Measurements from ENCODE around the gene VCL.

DNA sequence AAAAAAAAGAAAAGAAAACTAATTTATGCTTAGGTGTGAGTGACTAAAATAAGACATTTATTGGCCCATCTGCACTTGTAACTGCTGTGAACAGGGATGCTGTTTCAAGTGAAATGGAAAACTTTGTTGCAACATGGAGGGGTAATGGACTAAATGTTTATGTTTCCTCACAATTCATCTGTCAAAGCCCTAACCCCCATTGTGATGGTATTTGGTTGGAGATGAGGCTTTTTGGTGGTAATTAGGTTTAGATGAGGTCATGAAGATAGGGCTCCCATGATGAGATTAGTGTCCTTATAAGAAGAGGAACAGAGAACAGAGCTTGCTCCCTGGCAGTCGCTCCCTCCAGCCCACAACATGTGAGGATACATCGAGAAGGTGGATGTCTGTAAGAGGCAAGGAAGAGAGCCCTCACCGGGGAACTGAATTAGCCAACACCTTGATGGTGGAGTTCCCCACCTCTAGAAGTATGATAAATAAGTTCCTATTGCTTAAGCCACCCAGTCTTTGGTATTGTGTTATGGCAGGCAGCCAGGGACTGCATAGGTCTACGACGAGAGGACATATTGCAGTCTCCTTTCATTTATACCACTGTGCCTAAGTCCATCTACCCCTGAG lies 28.6 kb upstream of the VCL start:
- no peak for TF ChIP-seq JUND (IDR thresholded peaks at IDR 0.05)
- TF ChIP-seq, protein P1, sequence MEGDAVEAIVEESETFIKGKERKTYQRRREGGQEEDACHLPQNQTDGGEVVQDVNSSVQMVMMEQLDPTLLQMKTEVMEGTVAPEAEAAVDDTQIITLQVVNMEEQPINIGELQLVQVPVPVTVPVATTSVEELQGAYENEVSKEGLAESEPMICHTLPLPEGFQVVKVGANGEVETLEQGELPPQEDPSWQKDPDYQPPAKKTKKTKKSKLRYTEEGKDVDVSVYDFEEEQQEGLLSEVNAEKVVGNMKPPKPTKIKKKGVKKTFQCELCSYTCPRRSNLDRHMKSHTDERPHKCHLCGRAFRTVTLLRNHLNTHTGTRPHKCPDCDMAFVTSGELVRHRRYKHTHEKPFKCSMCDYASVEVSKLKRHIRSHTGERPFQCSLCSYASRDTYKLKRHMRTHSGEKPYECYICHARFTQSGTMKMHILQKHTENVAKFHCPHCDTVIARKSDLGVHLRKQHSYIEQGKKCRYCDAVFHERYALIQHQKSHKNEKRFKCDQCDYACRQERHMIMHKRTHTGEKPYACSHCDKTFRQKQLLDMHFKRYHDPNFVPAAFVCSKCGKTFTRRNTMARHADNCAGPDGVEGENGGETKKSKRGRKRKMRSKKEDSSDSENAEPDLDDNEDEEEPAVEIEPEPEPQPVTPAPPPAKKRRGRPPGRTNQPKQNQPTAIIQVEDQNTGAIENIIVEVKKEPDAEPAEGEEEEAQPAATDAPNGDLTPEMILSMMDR (IDR thresholded peaks at IDR 0.05; ENCODE audit: low read depth, low read length, missing input control) = no peak
- TF ChIP-seq, protein P2, sequence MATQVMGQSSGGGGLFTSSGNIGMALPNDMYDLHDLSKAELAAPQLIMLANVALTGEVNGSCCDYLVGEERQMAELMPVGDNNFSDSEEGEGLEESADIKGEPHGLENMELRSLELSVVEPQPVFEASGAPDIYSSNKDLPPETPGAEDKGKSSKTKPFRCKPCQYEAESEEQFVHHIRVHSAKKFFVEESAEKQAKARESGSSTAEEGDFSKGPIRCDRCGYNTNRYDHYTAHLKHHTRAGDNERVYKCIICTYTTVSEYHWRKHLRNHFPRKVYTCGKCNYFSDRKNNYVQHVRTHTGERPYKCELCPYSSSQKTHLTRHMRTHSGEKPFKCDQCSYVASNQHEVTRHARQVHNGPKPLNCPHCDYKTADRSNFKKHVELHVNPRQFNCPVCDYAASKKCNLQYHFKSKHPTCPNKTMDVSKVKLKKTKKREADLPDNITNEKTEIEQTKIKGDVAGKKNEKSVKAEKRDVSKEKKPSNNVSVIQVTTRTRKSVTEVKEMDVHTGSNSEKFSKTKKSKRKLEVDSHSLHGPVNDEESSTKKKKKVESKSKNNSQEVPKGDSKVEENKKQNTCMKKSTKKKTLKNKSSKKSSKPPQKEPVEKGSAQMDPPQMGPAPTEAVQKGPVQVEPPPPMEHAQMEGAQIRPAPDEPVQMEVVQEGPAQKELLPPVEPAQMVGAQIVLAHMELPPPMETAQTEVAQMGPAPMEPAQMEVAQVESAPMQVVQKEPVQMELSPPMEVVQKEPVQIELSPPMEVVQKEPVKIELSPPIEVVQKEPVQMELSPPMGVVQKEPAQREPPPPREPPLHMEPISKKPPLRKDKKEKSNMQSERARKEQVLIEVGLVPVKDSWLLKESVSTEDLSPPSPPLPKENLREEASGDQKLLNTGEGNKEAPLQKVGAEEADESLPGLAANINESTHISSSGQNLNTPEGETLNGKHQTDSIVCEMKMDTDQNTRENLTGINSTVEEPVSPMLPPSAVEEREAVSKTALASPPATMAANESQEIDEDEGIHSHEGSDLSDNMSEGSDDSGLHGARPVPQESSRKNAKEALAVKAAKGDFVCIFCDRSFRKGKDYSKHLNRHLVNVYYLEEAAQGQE (IDR thresholded peaks at IDR 0.05) = no peak
